ENCODE measurements around the gene MAPK8IP1. TPM values are rescaled to one million over a fixed set of nuclear protein-coding genes. Genes with fewer than 3 reads are reported as not detected.
A peak's percentile ranks its signal among the peaks of the same experiment; 100 is the strongest.

Gene MAPK8IP1
- total RNA-seq, 1 donor from 2014 or later = 299 TPM

DNA sequence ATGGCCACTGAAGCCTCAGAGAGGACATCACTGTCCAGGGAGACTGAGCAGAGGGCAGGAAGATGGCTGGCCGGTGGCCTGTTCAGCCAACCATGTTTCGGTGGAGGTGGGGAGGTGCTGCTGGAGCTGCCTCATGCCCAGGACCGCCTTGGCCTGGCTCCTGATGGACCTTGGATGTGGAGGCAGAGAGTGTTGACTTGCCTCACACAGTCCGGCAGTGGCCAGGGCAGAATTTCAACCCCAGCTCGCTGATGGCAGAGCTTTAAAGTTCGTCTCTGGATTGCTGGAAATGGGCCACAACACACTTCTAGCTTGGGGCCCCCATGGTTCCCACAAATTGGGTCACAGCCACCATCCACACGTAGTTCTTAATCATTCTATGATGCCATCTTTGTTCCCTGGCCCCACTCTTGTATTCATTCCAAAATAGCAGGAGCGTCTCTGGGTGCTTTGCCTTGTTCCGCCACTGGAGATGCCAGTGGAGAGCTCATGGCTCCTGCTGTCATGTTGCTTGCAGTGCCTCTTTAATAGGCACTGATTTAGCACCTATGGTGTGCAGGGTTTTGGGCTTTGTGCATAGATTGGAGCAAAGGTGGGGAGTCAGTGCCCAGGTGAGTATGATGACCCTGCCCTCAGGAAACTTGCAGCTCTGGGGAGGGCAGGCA is 5.6 kb downstream of the MAPK8IP1 start:
- H3K4me1 Mint-ChIP-seq (ENCODE audit: low read depth, unreplicated experiment) = peaks cover 69% of the 10 kb centered on the region
- H3K9me3 Mint-ChIP-seq (ENCODE audit: unreplicated experiment) = peaks cover 14% of the 10 kb centered on the region
- TF ChIP-seq, protein P1, sequence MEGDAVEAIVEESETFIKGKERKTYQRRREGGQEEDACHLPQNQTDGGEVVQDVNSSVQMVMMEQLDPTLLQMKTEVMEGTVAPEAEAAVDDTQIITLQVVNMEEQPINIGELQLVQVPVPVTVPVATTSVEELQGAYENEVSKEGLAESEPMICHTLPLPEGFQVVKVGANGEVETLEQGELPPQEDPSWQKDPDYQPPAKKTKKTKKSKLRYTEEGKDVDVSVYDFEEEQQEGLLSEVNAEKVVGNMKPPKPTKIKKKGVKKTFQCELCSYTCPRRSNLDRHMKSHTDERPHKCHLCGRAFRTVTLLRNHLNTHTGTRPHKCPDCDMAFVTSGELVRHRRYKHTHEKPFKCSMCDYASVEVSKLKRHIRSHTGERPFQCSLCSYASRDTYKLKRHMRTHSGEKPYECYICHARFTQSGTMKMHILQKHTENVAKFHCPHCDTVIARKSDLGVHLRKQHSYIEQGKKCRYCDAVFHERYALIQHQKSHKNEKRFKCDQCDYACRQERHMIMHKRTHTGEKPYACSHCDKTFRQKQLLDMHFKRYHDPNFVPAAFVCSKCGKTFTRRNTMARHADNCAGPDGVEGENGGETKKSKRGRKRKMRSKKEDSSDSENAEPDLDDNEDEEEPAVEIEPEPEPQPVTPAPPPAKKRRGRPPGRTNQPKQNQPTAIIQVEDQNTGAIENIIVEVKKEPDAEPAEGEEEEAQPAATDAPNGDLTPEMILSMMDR (IDR thresholded peaks at IDR 0.05; ENCODE audit: partially characterized antibody, unreplicated experiment) = no peak
- no peak overlapping the region for H3K27ac Mint-ChIP-seq (ENCODE audit: unreplicated experiment)
- DNase-seq = peak; percentile 11
- H3K27me3 Mint-ChIP-seq (ENCODE audit: unreplicated experiment) = peaks cover 24% of the 10 kb centered on the region
- peak overlapping the region; percentile 68 for H3K4me3 Mint-ChIP-seq (ENCODE audit: unreplicated experiment)
- no peaks in the 10 kb centered on the region for H3K36me3 Mint-ChIP-seq (ENCODE audit: unreplicated experiment)

DNA sequence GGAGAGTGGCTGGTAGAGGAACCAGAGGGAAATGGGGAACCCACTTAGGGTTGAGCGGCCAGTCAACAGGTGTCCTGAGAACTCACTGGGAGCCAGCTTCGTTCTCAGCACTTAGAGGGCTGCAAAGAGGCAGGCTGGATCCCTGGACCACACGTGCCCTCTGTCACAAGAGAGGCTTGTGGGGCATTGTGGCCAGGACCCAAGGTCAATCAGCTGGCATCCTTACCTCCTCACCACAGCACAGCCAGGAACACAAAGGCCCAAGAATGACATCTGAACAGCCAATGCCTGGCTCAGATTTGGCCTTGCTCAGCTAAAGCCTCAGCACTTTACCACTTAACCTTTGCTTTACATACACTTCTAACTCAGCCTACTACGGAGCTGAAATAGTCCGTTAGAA is 7.4 kb downstream of the MAPK8IP1 start:
- Mint-ChIP-seq H3K27me3 (ENCODE audit: unreplicated experiment) (peaks cover 25% of the 10 kb centered on the region), H3K27ac (ENCODE audit: unreplicated experiment) (peak overlapping the region; percentile 79), H3K4me1 (ENCODE audit: low read depth, unreplicated experiment) (peaks cover 72% of the 10 kb centered on the region), H3K9me3 (ENCODE audit: unreplicated experiment) (peaks cover 10% of the 10 kb centered on the region), H3K36me3 (ENCODE audit: unreplicated experiment) (no peaks in the 10 kb centered on the region), H3K4me3 (ENCODE audit: unreplicated experiment) (peak overlapping the region; percentile 58)
- TF ChIP-seq, protein P1 (IDR thresholded peaks at IDR 0.05; ENCODE audit: partially characterized antibody, unreplicated experiment) = no peak
- DNase-seq = peak; percentile 13

DNA sequence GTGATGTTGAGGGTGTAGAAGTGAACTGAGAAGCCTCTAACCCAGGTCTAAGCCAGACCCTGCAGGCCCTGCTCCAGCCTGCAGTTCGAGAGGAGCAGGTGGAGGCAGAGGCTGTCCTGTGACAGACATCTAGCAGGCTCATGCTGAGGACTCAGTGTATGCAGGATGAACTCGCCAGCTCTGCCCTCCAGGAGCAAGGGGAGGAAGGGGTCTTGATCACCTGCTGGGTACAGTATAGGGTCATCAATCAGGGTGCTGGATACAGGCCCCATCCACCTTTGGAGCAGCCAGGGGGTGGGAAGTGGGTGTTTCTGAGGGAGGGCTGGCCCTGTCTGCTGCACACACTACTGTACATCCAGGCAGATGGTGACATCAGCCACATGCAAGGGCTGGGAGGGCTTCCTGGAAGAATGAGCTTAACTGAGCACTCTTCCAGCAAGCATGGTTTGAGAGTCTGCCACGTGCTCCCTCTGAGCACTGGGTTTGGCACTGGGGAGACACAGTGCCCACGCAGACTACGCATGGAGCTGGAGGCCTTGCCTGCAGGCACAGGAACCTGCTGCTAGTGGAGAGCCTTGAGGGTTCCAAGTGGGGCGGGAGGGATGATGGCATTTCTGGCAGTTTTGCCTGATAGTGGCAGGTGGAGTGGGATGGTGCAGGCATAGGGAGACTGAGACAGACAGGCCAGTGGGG is 9.2 kb downstream of the MAPK8IP1 start:
- peak; percentile 50 for DNase-seq
- Mint-ChIP-seq H3K4me1 (ENCODE audit: low read depth, unreplicated experiment) (peaks cover 69% of the 10 kb centered on the region), H3K27ac (ENCODE audit: unreplicated experiment) (peak overlapping the region; percentile 90), H3K4me3 (ENCODE audit: unreplicated experiment) (peak overlapping the region; percentile 79), H3K36me3 (ENCODE audit: unreplicated experiment) (no peaks in the 10 kb centered on the region), H3K9me3 (ENCODE audit: unreplicated experiment) (peaks cover 15% of the 10 kb centered on the region), H3K27me3 (ENCODE audit: unreplicated experiment) (peaks cover 24% of the 10 kb centered on the region)
- TF ChIP-seq, protein P1 (IDR thresholded peaks at IDR 0.05; ENCODE audit: partially characterized antibody, unreplicated experiment) = no peak

DNA sequence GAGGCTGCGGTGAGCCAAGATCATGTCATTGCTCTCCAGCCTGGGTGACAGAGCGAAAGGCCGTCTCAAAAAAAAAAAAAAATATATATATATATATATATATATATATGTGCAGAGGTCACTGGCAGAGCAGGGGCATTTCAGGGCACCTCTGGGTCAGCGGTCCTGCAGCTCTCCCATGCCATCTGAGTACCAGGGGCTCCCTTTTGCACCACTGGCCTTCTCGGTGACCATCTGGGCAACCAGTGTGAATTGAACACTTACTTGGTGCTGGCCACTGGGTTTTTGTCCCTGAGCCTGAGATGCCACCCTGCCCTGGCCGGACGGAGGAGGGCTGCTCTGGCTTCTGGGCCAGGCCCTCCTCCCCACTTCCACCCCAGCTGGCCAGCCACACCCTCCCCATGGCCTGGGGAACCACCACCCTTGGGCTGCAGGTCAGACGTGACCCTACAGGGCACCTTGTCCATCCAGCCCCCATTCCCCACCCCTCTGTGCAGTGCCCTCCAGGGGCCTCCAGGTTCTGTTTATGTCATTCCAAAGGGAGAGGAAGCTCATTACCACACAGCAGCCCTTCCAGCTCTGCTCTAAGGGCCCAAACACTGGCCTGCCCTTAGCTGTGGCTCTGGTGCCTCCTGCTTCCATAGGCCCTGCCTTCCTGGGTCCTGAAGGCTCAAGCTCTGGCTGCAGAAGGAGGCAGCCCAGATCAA is 10.3 kb downstream of the MAPK8IP1 start:
- Mint-ChIP-seq H3K9me3 (ENCODE audit: unreplicated experiment) (peaks cover 15% of the 10 kb centered on the region), H3K4me3 (ENCODE audit: unreplicated experiment) (peak overlapping the region; percentile 79), H3K27ac (ENCODE audit: unreplicated experiment) (peak overlapping the region; percentile 66), H3K4me1 (ENCODE audit: low read depth, unreplicated experiment) (peaks cover 63% of the 10 kb centered on the region), H3K27me3 (ENCODE audit: unreplicated experiment) (peaks cover 21% of the 10 kb centered on the region), H3K36me3 (ENCODE audit: unreplicated experiment) (no peaks in the 10 kb centered on the region)
- TF ChIP-seq, protein P1 (IDR thresholded peaks at IDR 0.05; ENCODE audit: partially characterized antibody, unreplicated experiment) = no peak
- DNase-seq = peak; percentile 11

Data from glutamatergic neuron (in vitro differentiated cells).